Measurements from ENCODE around the gene SF3B6. TPM values are rescaled to one million over a fixed set of nuclear protein-coding genes. Genes with fewer than 3 reads are reported as not detected.

SF3B6 gene
- total RNA-seq, 1 experiment from 2014 or later, result 184 TPM

GRCh38 chr2:24038786-24039499, 37.2 kb downstream of the SF3B6 start:
- TF ChIP-seq CTCF (IDR thresholded peaks at IDR 0.05; ENCODE audit: insufficient read depth in 1 of 2, low read depth in 1 of 2, low read length in 1 of 2, severe bottlenecking in 1 of 2, unreplicated experiment in 1 of 2), result no peak

GRCh38 chr2:24026233-24026632, 49.9 kb downstream of the SF3B6 start:
- Mint-ChIP-seq H3K4me1 (ENCODE audit: low read depth, unreplicated experiment) (no peaks in the 10 kb centered on the region), H3K9me3 (ENCODE audit: unreplicated experiment) (no peaks in the 10 kb centered on the region), H3K27ac (ENCODE audit: unreplicated experiment) (no peak overlapping the region), H3K4me3 (ENCODE audit: unreplicated experiment) (no peak overlapping the region), H3K27me3 (ENCODE audit: insufficient read depth, unreplicated experiment) (no peaks in the 10 kb centered on the region), H3K36me3 (ENCODE audit: insufficient read depth, unreplicated experiment) (peaks cover 7% of the 10 kb centered on the region)
- no peaks in the 10 kb centered on the region for H3K27me3 ChIP-seq (replicated peaks; ENCODE audit: control insufficient read depth, insufficient read depth, low read length)
- BruUV-seq (replicated peaks), result no TSS peak
- DNase-seq, result no peak
- TF ChIP-seq CTCF (IDR thresholded peaks at IDR 0.05; ENCODE audit: insufficient read depth in 1 of 2, low read depth in 1 of 2, low read length in 1 of 2, severe bottlenecking in 1 of 2, unreplicated experiment in 1 of 2), result no peak
- peaks cover 2% of the 10 kb centered on the region; the same call in 1 of the 2 replicates for H3K36me3 ChIP-seq (ENCODE audit: control insufficient read depth, insufficient read depth, low read length)
- H3K4me1 ChIP-seq, result no peaks in the 10 kb centered on the region
- no peak overlapping the region for H3K4me3 ChIP-seq (ENCODE audit: low read depth, low read length)
- ChIA-PET CTCF (interaction anchor here (0.6 kb wide), 1 partner anchor 196 kb away, joined by 3 read pairs; no protein-coding TSS in a partner anchor), POLR2A (no interaction called here)
- no peaks in the 10 kb centered on the region for H3K9me3 ChIP-seq
- intact Hi-C loops (cut with micrococcal nuclease; ENCODE audit: unreplicated experiment), result no loop called here

More at GRCh38 chr2:24038786-24039499, 37.2 kb downstream of the SF3B6 start:
- no peaks in the 10 kb centered on the region for H3K27me3 ChIP-seq (replicated peaks; ENCODE audit: control insufficient read depth, insufficient read depth, low read length)
- DNase-seq, result no peak
- no peaks in the 10 kb centered on the region for H3K36me3 ChIP-seq (ENCODE audit: control insufficient read depth, insufficient read depth, low read length)
- intact Hi-C loops (cut with micrococcal nuclease; ENCODE audit: unreplicated experiment), result no loop called here
- no peaks in the 10 kb centered on the region for H3K9me3 ChIP-seq
- ChIA-PET POLR2A (interaction anchor here (0.6 kb wide), 1 partner anchor 13 kb away, joined by 3 read pairs; no protein-coding TSS in a partner anchor), CTCF (no interaction called here)
- BruUV-seq (replicated peaks), result no TSS peak
- H3K4me3 ChIP-seq (ENCODE audit: low read depth, low read length), result no peak overlapping the region
- no peak overlapping the region for H3K27ac Mint-ChIP-seq (ENCODE audit: unreplicated experiment)
- no peak overlapping the region for H3K4me3 Mint-ChIP-seq (ENCODE audit: unreplicated experiment)
- H3K4me1 ChIP-seq, result no peaks in the 10 kb centered on the region
- no peaks in the 10 kb centered on the region for H3K9me3 Mint-ChIP-seq (ENCODE audit: unreplicated experiment)
- no peaks in the 10 kb centered on the region for H3K27me3 Mint-ChIP-seq (ENCODE audit: insufficient read depth, unreplicated experiment)
- H3K36me3 Mint-ChIP-seq (ENCODE audit: insufficient read depth, unreplicated experiment), result no peaks in the 10 kb centered on the region
- H3K4me1 Mint-ChIP-seq (ENCODE audit: low read depth, unreplicated experiment), result no peaks in the 10 kb centered on the region

GRCh38 chr2:24024996-24025663, 51.0 kb downstream of the SF3B6 start:
- H3K9me3 Mint-ChIP-seq (ENCODE audit: unreplicated experiment), result no peaks in the 10 kb centered on the region
- no TSS peak for BruUV-seq (replicated peaks)
- H3K4me3 Mint-ChIP-seq (ENCODE audit: unreplicated experiment), result no peak overlapping the region
- H3K4me1 ChIP-seq, result no peaks in the 10 kb centered on the region
- intact Hi-C loops (cut with micrococcal nuclease; ENCODE audit: unreplicated experiment), result no loop called here
- ChIA-PET CTCF (interaction anchor here (1.2 kb wide), 1 partner anchor 98 kb away, joined by 3 read pairs; the partner anchor contains the start of gene ATAD2B), POLR2A (no interaction called here)
- no peaks in the 10 kb centered on the region for H3K4me1 Mint-ChIP-seq (ENCODE audit: low read depth, unreplicated experiment)
- no peak for DNase-seq
- H3K27me3 Mint-ChIP-seq (ENCODE audit: insufficient read depth, unreplicated experiment), result no peaks in the 10 kb centered on the region
- H3K27me3 ChIP-seq (replicated peaks; ENCODE audit: control insufficient read depth, insufficient read depth, low read length), result no peaks in the 10 kb centered on the region
- no peaks in the 10 kb centered on the region for H3K9me3 ChIP-seq
- no peak overlapping the region for H3K27ac Mint-ChIP-seq (ENCODE audit: unreplicated experiment)
- H3K36me3 ChIP-seq (ENCODE audit: control insufficient read depth, insufficient read depth, low read length), result peaks cover 2% of the 10 kb centered on the region; the same call in 1 of the 2 replicates
- peaks cover 7% of the 10 kb centered on the region for H3K36me3 Mint-ChIP-seq (ENCODE audit: insufficient read depth, unreplicated experiment)
- TF ChIP-seq CTCF (IDR thresholded peaks at IDR 0.05; ENCODE audit: insufficient read depth in 1 of 2, low read depth in 1 of 2, low read length in 1 of 2, severe bottlenecking in 1 of 2, unreplicated experiment in 1 of 2), result no peak
- no peak overlapping the region for H3K4me3 ChIP-seq (ENCODE audit: low read depth, low read length)
